PFSK-1 (cell line): Measurements from ENCODE around the gene FFAR3.

Experiments used
- POLR2AphosphoS5 ChIP-seq: IDR thresholded peaks from 2 replicates; pipeline ENCODE4 v1.6.1; 2012; ENCODE audit warnings: low read depth, mild to moderate bottlenecking, control low read depth, low read length, moderate library complexity
- SIN3A ChIP-seq: IDR thresholded peaks from 2 replicates; pipeline ENCODE4 v1.6.1; 2012; ENCODE audit warnings: mild to moderate bottlenecking, low read length, moderate library complexity, borderline replicate concordance; ENCODE audit not compliant: insufficient read depth
- TAF1 ChIP-seq: IDR thresholded peaks from 2 replicates; pipeline ENCODE4 v1.6.1; 2012; ENCODE audit warnings: low read length, control low read depth, borderline replicate concordance; ENCODE audit not compliant: insufficient read depth

DNA sequence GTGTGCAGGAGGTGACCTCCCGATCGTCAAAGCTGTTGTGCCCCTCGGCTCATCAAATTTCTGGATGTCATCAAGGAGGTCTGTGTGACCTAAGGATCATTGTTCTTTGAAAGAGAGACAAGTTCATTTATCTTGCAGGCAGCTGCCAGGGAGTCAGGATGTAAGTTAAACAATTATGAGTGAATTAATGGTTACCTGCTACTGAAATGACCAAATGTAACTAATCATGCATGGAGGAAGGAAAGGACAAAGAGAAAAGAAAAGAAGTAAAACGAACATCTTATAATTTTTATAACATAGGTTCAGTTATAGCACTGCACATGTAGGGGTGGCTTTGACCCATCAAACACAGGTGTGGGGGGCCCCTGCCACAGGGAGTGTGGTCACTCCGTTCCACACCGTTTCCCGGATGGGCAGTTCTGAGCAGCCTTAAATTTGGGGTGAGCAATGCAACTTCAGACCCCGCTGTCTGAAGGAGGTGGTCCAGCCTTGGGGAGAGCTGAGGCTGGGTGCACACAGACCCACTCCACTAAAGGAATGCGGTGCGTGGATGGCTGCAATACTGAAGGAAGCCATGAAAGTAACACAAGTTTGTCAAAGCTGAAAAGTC, 24.0 kb upstream of the FFAR3 start:
- no peak for TF ChIP-seq SIN3A
- TF ChIP-seq TAF1 = no peak
- TF ChIP-seq POLR2AphosphoS5 = no peak
